Measurements from ENCODE around the gene OASL. TPM values are rescaled to one million over a fixed set of nuclear protein-coding genes. Genes with fewer than 3 reads are reported as not detected.

OASL gene
- total RNA-seq, 1 experiment from 2014 or later: 0.47 TPM

GRCh38 chr12:121026274-121027045 lies 12.6 kb downstream of the OASL start:
- no peak for DNase-seq (ENCODE audit: unreplicated experiment)
- Mint-ChIP-seq H3K9me3 (ENCODE audit: unreplicated experiment) (no peaks in the 10 kb centered on the region), H3K4me3 (ENCODE audit: unreplicated experiment) (no peak overlapping the region), H3K4me1 (ENCODE audit: insufficient read depth, unreplicated experiment) (peaks cover 8% of the 10 kb centered on the region), H3K36me3 (ENCODE audit: insufficient read depth, unreplicated experiment) (no peaks in the 10 kb centered on the region), H3K27ac (ENCODE audit: low read depth, unreplicated experiment) (peak overlapping the region; percentile 64), H3K27me3 (ENCODE audit: insufficient read depth, unreplicated experiment) (no peaks in the 10 kb centered on the region)
- BruUV-seq (replicated peaks): no TSS peak
- no peak for TF ChIP-seq CTCF (IDR thresholded peaks at IDR 0.05; ENCODE audit: unreplicated experiment)
- intact Hi-C loops (cut with micrococcal nuclease): no loop called here
- ChIA-PET POLR2A (interaction anchor here (1.7 kb wide), 1 partner anchor 10 kb away, joined by 6 read pairs; the partner anchor contains the start of gene C12orf43), CTCF (interaction anchor here (0.6 to 0.9 kb wide), 6 partner anchors 7 to 507 kb away, joined by 3 to 4 read pairs (median 3); partner anchors contain the start of gene C12orf43)

GRCh38 chr12:121025442-121026226 lies 13.4 kb downstream of the OASL start:
- no peak for TF ChIP-seq CTCF (IDR thresholded peaks at IDR 0.05; ENCODE audit: unreplicated experiment)
- H3K36me3 Mint-ChIP-seq (ENCODE audit: insufficient read depth, unreplicated experiment): no peaks in the 10 kb centered on the region
- H3K4me3 Mint-ChIP-seq (ENCODE audit: unreplicated experiment): no peak overlapping the region
- DNase-seq (ENCODE audit: unreplicated experiment): no peak
- intact Hi-C loops (cut with micrococcal nuclease): no loop called here
- no TSS peak for BruUV-seq (replicated peaks)
- H3K27me3 Mint-ChIP-seq (ENCODE audit: insufficient read depth, unreplicated experiment): no peaks in the 10 kb centered on the region
- no peaks in the 10 kb centered on the region for H3K9me3 Mint-ChIP-seq (ENCODE audit: unreplicated experiment)
- CTCF ChIA-PET: interaction anchor here (0.7 to 0.9 kb wide), 2 partner anchors 8 to 42 kb away, joined by 3 read pairs; no protein-coding TSS in a partner anchor
- POLR2A ChIA-PET: interaction anchor here (1.7 kb wide), 1 partner anchor 9 kb away, joined by 6 read pairs; the partner anchor contains the start of gene C12orf43
- peak overlapping the region; percentile 64 for H3K27ac Mint-ChIP-seq (ENCODE audit: low read depth, unreplicated experiment)
- H3K4me1 Mint-ChIP-seq (ENCODE audit: insufficient read depth, unreplicated experiment): peaks cover 8% of the 10 kb centered on the region

- no peak for TF ChIP-seq CTCF (IDR thresholded peaks at IDR 0.05; ENCODE audit: unreplicated experiment)
- H3K4me1 Mint-ChIP-seq (ENCODE audit: insufficient read depth, unreplicated experiment): peaks cover 8% of the 10 kb centered on the region
- no peak for DNase-seq (ENCODE audit: unreplicated experiment)
- no peak overlapping the region for H3K27ac Mint-ChIP-seq (ENCODE audit: low read depth, unreplicated experiment)
- intact Hi-C loops (cut with micrococcal nuclease): no loop called here
- no TSS peak for BruUV-seq (replicated peaks)
- ChIA-PET POLR2A (no interaction called here), CTCF (no interaction called here)
- no peak overlapping the region for H3K4me3 Mint-ChIP-seq (ENCODE audit: unreplicated experiment)
- no peaks in the 10 kb centered on the region for H3K9me3 Mint-ChIP-seq (ENCODE audit: unreplicated experiment)
- no peaks in the 10 kb centered on the region for H3K36me3 Mint-ChIP-seq (ENCODE audit: insufficient read depth, unreplicated experiment)
- no peaks in the 10 kb centered on the region for H3K27me3 Mint-ChIP-seq (ENCODE audit: insufficient read depth, unreplicated experiment)
Measured at GRCh38 chr12:121023799-121024198, 15.2 kb downstream of the OASL start.

GRCh38 chr12:121022713-121023112 lies 16.3 kb downstream of the OASL start:
- peaks cover 8% of the 10 kb centered on the region for H3K4me1 Mint-ChIP-seq (ENCODE audit: insufficient read depth, unreplicated experiment)
- BruUV-seq (replicated peaks): no TSS peak
- H3K27me3 Mint-ChIP-seq (ENCODE audit: insufficient read depth, unreplicated experiment): no peaks in the 10 kb centered on the region
- H3K4me3 Mint-ChIP-seq (ENCODE audit: unreplicated experiment): no peak overlapping the region
- H3K36me3 Mint-ChIP-seq (ENCODE audit: insufficient read depth, unreplicated experiment): no peaks in the 10 kb centered on the region
- no peak for TF ChIP-seq CTCF (IDR thresholded peaks at IDR 0.05; ENCODE audit: unreplicated experiment)
- no peaks in the 10 kb centered on the region for H3K9me3 Mint-ChIP-seq (ENCODE audit: unreplicated experiment)
- H3K27ac Mint-ChIP-seq (ENCODE audit: low read depth, unreplicated experiment): no peak overlapping the region
- intact Hi-C loops (cut with micrococcal nuclease): no loop called here
- ChIA-PET CTCF (interaction anchor here (0.6 kb wide), 1 partner anchor 36 kb away, joined by 5 read pairs; no protein-coding TSS in a partner anchor), POLR2A (no interaction called here)
- no peak for DNase-seq (ENCODE audit: unreplicated experiment)
